Right cardiac atrium (tissue), 5 donors: ENCODE results near the gene C6orf58. TPM values are rescaled to one million over a fixed set of nuclear protein-coding genes. Genes with fewer than 3 reads are reported as not detected.
A peak's percentile ranks its signal among the peaks of the same experiment; 100 is the strongest.

Experiments used
- ATAC-seq, 2 donors: fragments of 200-7000 bp; cut with Tn5 transposase; one replicate each; pipeline versions ENCODE4 v1.8.0 to v1.9.1; 2020; ENCODE audit warnings: moderate library complexity in 2 of 2, mild to moderate bottlenecking in 1 of 2
- DNase-seq, 3 donors: peaks; one replicate each; pipeline ENCODE4 v3.0.0-alpha.2; 2020
- H3K27ac ChIP-seq: one replicate; pipeline ENCODE4 v1.5.1; 2013; ENCODE audit warnings: mild to moderate bottlenecking, low read length, control low read depth, moderate library complexity
- H3K27me3 ChIP-seq: one replicate; pipeline ENCODE4 v1.6.1; 2013; ENCODE audit not compliant: control insufficient read depth, insufficient read depth
- H3K4me1 ChIP-seq: one replicate; pipeline ENCODE4 v1.6.1; 2013; ENCODE audit warnings: low read length; ENCODE audit not compliant: control insufficient read depth, insufficient read depth
- H3K4me3 ChIP-seq: one replicate; pipeline ENCODE4 v1.5.1; 2013; ENCODE audit warnings: low read length, control low read depth
- H3K9me3 ChIP-seq: one replicate; pipeline ENCODE4 v1.6.1; 2013; ENCODE audit warnings: low read length; ENCODE audit not compliant: control insufficient read depth
- WGBS: extraction: QIAGEN DNeasy Blood & Tissue Kit; methylation state at CpG from one replicate; pipeline ENCODE4 v1.1.7; 2013; 5-methylcytosine and 5-hydroxymethylcytosine counted together
- intact Hi-C, 4 donors: fragments of 100-400 bp; cut with DNase I; formaldehyde crosslinking; loops; one replicate each; pipeline versions ENCODE4 v1.11.0 to v1.14.0; 2022 to 2023
- long read RNA-seq, 4 donors: library from polyadenylated mRNA; unstranded; transcript quantifications; one replicate each; pipeline ENCODE4 v2.0.0, GENCODE V29; 2020 to 2021
- polyA plus RNA-seq: library from polyadenylated mRNA; stranded (reverse); fragments of 200-250 nt; gene quantifications from one replicate; pipeline ENCODE4 v1.2.3, GENCODE V29; 2013
- total RNA-seq, 4 donors: library from RNA; stranded (reverse); fragmentation: NEBNext Ultra II Directional; extraction: Animal tissue kit (Norgen Biotek cat#: 25700); gene quantifications; one replicate each; pipeline ENCODE4 v1.2.1, GENCODE V29; 2021
- donor health status: healthy with polysubstance abuse.
- donor health status: DM: no; HTN: yes; CAD: no.
- donor health status: DM: no; HTN: no; CAD: no.
- donor health status: DM: no; HTN: yes; CAD: no; lungs with severe emphysema.
- donor health status: DM: yes; HTN: yes; CAD: no.

Gene C6orf58
- total RNA-seq: not detected
- polyA plus RNA-seq: not detected
- long read RNA-seq, donor 1, partial matches to known transcripts: 0 of 1 reads
- long read RNA-seq, donor 1, other reads (novel, unspliced or antisense): 1 of 1 reads
- long read RNA-seq, donor 2: 0 reads
- long read RNA-seq, donor 3: 0 reads
- long read RNA-seq, donor 4: 0 reads

DNA sequence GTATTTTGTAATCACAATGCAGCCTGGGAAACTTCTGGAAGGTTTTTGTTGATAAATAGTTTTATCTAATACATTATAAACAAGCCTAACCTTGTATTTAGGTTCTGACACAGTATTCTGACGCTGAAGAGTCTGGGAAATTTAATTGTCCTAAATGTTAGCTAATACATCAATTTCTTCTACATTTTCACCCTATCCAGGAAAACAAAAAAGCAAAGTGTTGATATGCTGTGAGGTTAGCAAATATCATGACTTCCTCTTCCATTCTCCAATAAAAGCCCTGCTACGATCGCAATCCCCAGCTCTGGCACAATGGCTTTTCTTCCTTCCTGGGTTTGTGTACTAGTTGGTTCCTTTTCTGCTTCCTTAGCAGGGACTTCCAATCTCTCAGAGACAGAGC, at the start of gene C6orf58:
Gene C6orf58 (plus strand): TSS at position 301 of the 400 bp plus-strand sequence. CDS start 12 bp downstream, at position 313.
- 48% methylated on average over 3 of the region's 3 CpGs for WGBS
- no peaks in the 10 kb centered on the region for H3K27me3 ChIP-seq
- intact Hi-C loops: no loop called here
- ATAC-seq (no peak), DNase-seq (no peak)
- no peak within 1 kb of the TSS for H3K4me3 ChIP-seq
- no peak within 1 kb of the TSS for H3K27ac ChIP-seq
- no peaks in the 10 kb centered on the region for H3K9me3 ChIP-seq
- H3K4me1 ChIP-seq: no peaks in the 10 kb centered on the region

DNA sequence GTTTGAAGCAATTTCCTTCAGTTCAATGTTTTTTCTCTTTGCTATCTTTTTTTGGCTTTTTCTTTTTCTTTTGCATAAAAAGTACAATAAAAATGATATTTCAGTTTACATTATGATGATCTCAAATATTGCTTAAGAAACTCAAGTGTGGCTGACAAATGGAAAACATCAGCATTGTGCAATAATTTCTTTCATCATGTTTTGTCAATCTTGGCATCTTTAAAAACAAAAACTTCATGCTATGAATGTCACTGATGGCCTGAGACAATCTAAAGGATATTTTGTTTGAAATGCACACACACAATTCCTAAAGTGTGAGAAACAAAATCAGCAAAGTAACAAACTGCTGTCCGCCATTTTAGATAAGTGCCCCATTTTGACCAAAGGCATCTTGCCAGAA, 44.0 kb upstream of the C6orf58 start:
- DNase-seq (no peak), ATAC-seq (no peak)
- H3K4me1 ChIP-seq: no peaks in the 10 kb centered on the region
- H3K27me3 ChIP-seq: no peaks in the 10 kb centered on the region
- H3K4me3 ChIP-seq: no peak overlapping the region
- H3K9me3 ChIP-seq: no peaks in the 10 kb centered on the region
- intact Hi-C loops: loop anchor here in 2 of 4 donors (10.0 kb wide), 2 partner anchors 58 to 228 kb away; no protein-coding TSS in a partner anchor
- WGBS: 80% methylated on average over 1 of the region's 1 CpG
- H3K27ac ChIP-seq: no peak overlapping the region

DNA sequence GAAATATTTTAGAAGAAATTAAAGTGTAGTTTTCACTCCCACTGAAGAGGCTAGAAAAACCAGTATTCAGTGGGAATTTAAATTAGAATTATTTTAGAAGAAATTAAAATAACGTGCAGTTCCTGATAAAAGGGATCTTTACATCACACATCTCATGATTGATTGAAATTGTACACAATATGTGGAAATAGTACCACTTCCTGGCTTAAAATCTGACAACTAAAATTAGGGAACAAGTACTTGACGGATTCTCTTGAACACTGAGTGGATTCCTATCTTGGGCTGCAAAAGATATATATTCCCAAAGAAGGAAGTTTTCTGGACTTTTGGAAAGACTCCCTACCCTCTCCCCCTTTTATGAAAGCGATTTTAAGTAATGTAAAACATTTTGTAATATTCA, 43.2 kb upstream of the C6orf58 start:
- ATAC-seq (no peak), DNase-seq (no peak)
- Histone ChIP-seq H3K27me3 (no peaks in the 10 kb centered on the region), H3K4me3 (no peak overlapping the region), H3K9me3 (no peaks in the 10 kb centered on the region), H3K27ac (no peak overlapping the region), H3K4me1 (no peaks in the 10 kb centered on the region)
- 55% methylated on average over 3 of the region's 3 CpGs for WGBS
- intact Hi-C loops: loop anchor here in 2 of 4 donors (10.0 kb wide), 2 partner anchors 59 to 229 kb away; no protein-coding TSS in a partner anchor

GRCh38 chr6:127538750-127539264, 38.2 kb upstream of the C6orf58 start:
- Histone ChIP-seq H3K4me3 (no peak overlapping the region), H3K27me3 (no peaks in the 10 kb centered on the region), H3K9me3 (no peaks in the 10 kb centered on the region), H3K4me1 (no peaks in the 10 kb centered on the region), H3K27ac (no peak overlapping the region)
- intact Hi-C loops: loop anchor here in 2 of 4 donors (10.0 kb wide), 2 partner anchors 64 to 234 kb away; no protein-coding TSS in a partner anchor
- no peak for DNase-seq
- ATAC-seq: no peak
- WGBS: 61% methylated on average over 2 of the region's 2 CpGs

DNA sequence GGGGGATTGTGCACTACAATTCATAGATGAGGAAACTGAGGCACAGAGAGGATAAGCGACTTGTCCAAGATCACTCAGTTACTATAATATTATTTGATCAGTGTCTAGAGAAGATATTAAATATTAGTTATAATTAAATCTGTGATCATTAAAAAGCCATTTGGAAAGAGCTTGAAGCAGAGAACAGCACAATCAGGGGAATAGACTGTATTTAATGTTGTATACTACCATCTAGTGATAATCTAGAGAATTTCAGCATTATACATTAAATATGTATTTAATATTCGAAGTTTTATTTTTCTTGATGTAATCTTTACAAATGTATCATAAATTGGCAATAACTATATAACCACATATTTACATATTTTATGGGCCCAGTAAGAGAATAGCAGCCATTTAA, 37.7 kb upstream of the C6orf58 start:
- ATAC-seq: no peak
- Histone ChIP-seq H3K9me3 (no peaks in the 10 kb centered on the region), H3K4me3 (no peak overlapping the region), H3K4me1 (no peaks in the 10 kb centered on the region), H3K27me3 (no peaks in the 10 kb centered on the region), H3K27ac (no peak overlapping the region)
- 38% methylated on average over 2 of the region's 2 CpGs for WGBS
- intact Hi-C loops: loop anchor here in 2 of 4 donors (10.0 kb wide), 2 partner anchors 64 to 234 kb away; no protein-coding TSS in a partner anchor
- no peak for DNase-seq

- 14% methylated on average over 1 of the region's 1 CpG for WGBS
- Histone ChIP-seq H3K9me3 (no peaks in the 10 kb centered on the region), H3K27me3 (no peaks in the 10 kb centered on the region), H3K4me1 (no peaks in the 10 kb centered on the region), H3K27ac (no peak overlapping the region), H3K4me3 (no peak overlapping the region)
- DNase-seq: no peak
- ATAC-seq: no peak
- intact Hi-C loops: loop anchor here in 1 of 4 donors (10.0 kb wide), 1 partner anchor 82 kb away; no protein-coding TSS in a partner anchor
These were observed 29.8 kb upstream of the C6orf58 start for GRCh38 chr6:127547215-127547614.

- Histone ChIP-seq H3K27me3 (no peaks in the 10 kb centered on the region), H3K4me3 (no peak overlapping the region), H3K9me3 (no peaks in the 10 kb centered on the region), H3K4me1 (no peaks in the 10 kb centered on the region), H3K27ac (no peak overlapping the region)
- ATAC-seq (no peak), DNase-seq (no peak)
- 57% methylated on average over 2 of the region's 2 CpGs for WGBS
- intact Hi-C loops: loop anchor here in 1 of 4 donors (10.0 kb wide), 1 partner anchor 83 kb away; no protein-coding TSS in a partner anchor
These were observed 28.9 kb upstream of the C6orf58 start for GRCh38 chr6:127547904-127548649.

DNA sequence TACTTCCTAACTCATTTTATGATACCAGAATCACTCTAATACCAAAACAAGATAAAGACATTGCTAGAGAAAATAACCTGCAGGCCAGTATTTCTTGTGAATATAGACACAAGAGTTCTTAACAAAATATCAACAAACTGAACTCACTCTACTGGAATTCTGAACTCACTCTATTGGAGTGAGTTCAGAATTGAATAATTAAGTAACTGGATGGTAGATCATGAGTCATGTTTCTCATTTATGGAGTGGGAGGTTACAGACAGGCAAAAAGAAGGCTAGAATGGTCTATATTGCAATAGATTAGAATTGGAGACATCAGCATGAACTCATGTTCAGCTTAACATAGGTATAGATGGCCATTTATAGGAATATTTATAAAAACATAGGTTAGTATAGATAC, 26.6 kb upstream of the C6orf58 start:
- intact Hi-C loops: no loop called here
- Histone ChIP-seq H3K27ac (no peak overlapping the region), H3K4me1 (no peaks in the 10 kb centered on the region), H3K9me3 (no peaks in the 10 kb centered on the region), H3K27me3 (no peaks in the 10 kb centered on the region), H3K4me3 (no peak overlapping the region)
- ATAC-seq: no peak
- no peak for DNase-seq

GRCh38 chr6:127554435-127555006, 22.5 kb upstream of the C6orf58 start:
- DNase-seq: no peak
- no peaks in the 10 kb centered on the region for H3K27me3 ChIP-seq
- no peaks in the 10 kb centered on the region for H3K9me3 ChIP-seq
- peak in 1 of 2 donors; percentile 54 for ATAC-seq
- no peaks in the 10 kb centered on the region for H3K4me1 ChIP-seq
- 17% methylated on average over 2 of the region's 2 CpGs for WGBS
- intact Hi-C loops: no loop called here
- H3K27ac ChIP-seq: no peak overlapping the region
- H3K4me3 ChIP-seq: no peak overlapping the region

DNA sequence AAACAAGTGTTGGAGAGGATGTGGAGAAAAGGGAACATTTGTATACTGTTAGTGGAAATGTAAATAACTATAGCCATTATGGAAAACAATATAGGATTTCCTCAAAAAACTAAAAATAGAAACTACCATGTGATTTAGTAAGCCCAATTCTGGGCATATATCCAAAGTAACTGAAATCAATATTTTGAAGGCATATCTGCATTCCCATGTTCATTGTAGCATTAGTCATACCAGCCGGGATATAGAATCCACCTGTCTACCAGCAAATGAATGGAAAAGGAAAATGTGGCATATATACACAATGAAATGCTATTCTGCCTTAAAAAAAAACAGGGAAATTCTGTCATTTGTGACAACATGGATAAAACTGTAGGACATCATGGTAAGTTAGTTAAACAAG, 15.3 kb upstream of the C6orf58 start:
- ATAC-seq: no peak
- WGBS: 31% methylated on average over 1 of the region's 1 CpG
- no peaks in the 10 kb centered on the region for H3K27me3 ChIP-seq
- intact Hi-C loops: no loop called here
- H3K4me3 ChIP-seq: no peak overlapping the region
- DNase-seq: no peak
- no peak overlapping the region for H3K27ac ChIP-seq
- H3K4me1 ChIP-seq: no peaks in the 10 kb centered on the region
- H3K9me3 ChIP-seq: no peaks in the 10 kb centered on the region

GRCh38 chr6:127564761-127565160, 12.2 kb upstream of the C6orf58 start:
- intact Hi-C loops: no loop called here
- WGBS: 85% methylated on average over 3 of the region's 3 CpGs
- Histone ChIP-seq H3K27ac (no peak overlapping the region), H3K4me3 (no peak overlapping the region), H3K4me1 (no peaks in the 10 kb centered on the region), H3K27me3 (no peaks in the 10 kb centered on the region), H3K9me3 (no peaks in the 10 kb centered on the region)
- ATAC-seq (no peak), DNase-seq (no peak)
